GM21381 (cell line): ENCODE measurements around the gene CAMK2D.
"Not testable (repeated sequence)": the region's sequence is repeated elsewhere in the genome, so short reads cannot be mapped to it uniquely, and the experiment has no call there.

Source experiments
- ATAC-seq: cut with Tn5 transposase; IDR thresholded peaks from one replicate; pipeline ENCODE4 v1.9.1; 2021; ENCODE audit warnings: mild to moderate bottlenecking, moderate library complexity; ENCODE audit not compliant: unreplicated experiment

Gene CAMK2D

DNA sequence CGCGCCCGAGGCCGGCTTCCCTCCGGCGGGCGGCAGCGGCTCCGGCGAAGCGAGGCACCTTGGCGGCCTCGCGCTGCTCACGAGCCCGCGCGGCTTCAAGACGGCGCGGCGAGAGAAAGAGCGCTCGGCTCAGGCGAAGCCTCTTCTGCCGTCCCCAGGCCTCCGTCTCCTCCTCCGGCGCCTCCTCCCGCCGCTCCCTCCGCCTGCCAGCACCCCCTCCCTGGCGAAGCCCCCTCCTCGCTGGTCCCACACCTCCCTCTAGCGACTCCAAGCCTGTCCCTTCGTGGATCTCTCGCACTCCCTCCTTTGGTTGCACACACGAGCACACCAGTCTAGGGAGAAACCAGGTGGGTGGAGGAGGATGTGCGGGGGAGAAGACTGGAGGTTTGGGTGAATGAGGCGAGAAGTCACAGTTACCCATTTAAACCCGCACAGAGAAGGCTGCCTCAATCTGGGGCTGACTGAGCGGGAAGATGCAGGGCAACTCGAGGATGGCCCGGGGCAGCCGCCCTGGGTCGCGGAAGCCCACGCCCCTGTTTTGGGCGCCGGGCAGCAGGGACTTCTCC is at the start of gene CAMK2D:
Gene CAMK2D (minus strand): TSS at position 119 of the 566 bp plus-strand sequence. CDS start 670 bp downstream, outside the sequence.
- peak; percentile 49 for ATAC-seq

DNA sequence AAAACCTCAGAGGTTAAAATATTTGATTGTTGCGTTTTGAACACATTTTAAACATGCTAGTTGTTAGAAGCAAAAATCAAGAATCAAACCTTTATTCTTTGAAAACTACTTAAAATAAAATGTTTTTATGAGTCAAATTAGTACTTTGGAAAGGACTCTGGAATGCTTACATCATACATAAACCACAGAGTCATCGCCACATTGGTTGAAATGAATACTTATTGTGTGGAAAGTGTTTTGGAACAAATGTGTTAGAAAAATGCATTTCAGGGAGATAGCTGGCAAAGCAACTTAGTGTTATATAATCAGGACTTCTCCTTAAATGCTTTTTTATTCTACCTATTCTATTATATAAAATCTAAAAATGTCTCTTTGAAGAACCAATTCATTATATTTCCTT is 49.4 kb upstream of the CAMK2D start:
- ATAC-seq = no peak

DNA sequence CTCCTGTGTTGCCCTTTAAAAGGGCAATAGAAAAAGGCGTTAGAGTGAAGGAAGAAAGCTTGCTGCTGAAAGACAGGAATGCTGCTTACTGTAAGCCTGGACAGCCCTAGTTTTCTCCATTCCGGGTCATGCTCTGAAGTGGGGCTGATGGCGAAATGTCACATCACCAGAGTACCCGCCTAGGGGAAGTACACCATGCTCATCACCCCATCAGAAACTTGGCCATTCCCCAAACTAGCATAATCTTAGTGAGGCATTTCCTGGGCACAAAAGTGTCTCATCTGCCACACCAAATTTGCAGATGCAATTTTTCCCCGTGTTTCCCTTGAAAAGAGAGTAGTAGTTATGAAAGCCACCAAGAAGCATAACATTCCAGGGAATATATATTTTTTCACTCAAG is 47.8 kb upstream of the CAMK2D start:
- ATAC-seq = no peak

DNA sequence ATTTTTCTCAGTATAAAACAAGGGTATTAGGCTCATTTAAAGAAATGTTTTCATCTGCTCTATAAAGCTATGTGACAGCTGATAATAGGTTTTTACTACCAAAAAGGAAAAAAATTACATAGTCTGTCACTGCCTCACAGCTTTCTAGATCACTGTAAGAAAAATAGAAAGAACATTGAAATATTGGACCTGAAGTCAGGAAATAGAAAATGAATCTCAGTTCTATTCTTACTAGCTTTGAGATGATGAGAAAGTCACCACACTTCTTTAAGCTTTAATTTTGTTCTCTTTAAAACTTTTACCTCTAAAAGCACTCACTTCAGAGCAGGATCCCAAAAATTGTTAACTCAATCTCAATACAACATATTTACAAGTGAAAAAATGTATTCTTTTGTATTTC is 45.3 kb upstream of the CAMK2D start:
- no peak for ATAC-seq

DNA sequence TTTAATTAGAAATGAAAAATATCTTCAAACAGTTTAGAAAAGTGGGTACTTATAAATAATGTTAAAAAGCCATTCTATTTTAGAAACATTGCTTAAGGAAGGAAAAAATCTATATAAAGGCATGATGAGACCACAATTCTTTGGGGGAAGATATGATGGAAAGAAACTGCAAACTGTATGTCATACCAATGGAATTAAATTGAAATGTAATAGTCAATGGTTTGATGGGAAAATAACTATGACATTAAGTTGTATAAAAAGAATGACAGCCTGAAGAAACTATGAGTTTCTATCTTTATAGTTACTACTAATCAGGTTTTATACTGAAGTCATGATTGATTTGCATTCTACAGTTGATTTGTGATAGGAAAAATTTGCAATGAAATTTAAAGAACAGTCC is 40.3 kb upstream of the CAMK2D start:
- ATAC-seq = no peak

DNA sequence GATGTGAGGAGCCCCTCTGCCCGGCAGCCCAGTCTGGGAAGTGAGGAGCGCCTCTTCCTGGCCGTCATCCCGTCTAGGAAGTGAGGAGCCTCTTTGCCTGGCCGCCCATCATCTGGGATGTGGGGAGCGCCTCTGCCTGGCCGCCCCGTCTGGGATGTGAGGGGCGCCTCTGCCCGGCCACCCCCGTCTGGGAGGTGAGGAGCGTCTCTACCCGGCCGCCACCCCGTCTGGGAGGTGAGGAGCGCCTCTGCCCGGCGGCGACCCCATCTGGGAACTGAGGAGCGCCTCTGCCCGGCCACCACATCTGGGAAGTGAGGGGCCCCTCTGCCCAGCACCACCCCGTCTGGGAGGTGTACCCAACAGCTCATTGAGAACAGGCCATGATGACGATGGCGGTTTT is 34.8 kb upstream of the CAMK2D start:
- not testable (repeated sequence) for ATAC-seq

DNA sequence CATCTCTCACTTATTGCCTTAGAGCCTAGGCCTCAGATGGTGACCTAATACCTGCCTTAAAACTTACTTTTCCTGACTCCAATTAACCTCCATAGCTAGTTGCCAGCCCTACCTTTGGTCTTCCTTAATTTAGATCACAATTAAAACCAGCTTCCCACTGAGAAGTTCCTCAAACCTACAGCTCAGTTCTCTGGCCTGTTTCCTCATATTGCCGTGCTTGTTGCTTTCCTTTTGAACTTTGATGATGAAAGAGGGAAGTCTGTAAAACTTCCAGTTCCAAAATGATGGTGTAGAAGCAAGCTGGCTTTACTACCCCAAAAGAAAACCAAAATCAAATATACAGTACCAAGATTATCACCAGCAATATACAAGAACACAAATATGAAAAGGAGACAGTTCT is 28.9 kb upstream of the CAMK2D start:
- no peak for ATAC-seq

DNA sequence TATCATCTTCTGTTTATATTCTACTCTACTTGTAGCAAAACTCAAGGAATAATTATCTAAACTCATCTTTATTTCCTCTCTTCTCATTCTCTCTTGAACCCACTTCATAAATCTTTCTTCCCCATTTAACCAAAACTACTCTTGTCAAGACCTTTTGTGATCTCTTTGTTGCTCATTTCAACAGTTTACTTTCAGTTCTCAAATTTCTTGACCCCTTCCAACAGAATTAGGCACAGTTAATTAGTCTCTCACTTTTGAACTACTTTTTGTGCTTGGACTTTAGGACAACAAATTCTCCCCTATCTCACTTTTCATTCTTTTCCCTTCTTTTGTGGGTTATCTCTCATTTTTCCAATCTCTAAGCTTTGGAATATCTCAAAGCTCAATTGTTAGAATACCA is 27.4 kb upstream of the CAMK2D start:
- ATAC-seq = no peak

DNA sequence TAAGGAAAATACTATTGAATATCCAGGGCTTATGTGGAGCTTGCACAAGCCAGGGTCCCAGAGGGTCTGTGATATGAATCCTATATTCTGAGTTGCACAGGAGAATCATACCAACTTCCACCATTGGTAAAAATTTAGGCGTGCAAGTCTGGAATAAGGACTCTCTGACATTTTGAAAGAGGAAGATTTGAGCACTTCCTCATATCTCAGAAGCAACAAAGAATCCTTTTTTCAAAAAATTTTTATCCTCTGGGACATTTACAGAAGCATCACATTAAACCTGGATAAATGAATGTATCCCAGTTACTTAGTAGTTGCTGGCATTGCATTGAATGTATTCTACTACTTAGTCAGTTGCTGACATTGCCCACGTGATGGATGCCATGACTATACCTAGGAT is 24.2 kb upstream of the CAMK2D start:
- ATAC-seq = no peak

DNA sequence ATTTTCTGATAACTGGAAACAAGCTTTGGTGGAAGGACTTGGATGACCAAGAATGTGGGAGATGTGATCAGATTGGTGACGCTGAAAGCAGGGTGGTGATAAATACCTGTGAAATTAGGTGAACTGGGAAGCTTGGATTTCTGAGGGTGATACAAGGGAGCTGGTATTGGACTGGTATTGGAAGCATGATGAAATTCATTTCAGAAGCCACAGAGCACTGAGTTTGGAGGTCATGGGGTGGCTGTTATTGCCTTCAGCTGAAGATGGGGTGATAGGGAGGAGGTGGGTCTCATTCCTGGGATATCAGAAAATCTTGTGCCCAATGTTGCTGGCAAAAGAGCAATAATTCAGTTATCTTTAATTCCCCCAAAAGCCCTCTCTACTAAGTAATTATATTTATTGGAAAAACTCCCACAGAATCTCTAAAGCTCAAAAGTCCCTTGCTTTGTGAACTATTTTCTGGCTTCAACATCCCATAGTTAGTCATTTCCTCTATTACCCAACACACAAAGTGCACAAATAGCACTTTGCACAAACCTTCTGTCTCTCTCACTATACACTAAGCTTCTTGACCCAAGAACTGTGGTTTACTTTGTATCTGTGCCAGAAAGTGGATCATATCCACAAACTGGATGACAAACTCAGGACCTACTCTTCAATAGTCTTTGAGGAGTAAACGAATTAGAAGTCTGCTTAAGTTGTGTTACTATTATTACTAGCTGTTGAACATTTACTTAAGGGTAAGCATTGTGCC is 23.1 kb upstream of the CAMK2D start:
- ATAC-seq = no peak

DNA sequence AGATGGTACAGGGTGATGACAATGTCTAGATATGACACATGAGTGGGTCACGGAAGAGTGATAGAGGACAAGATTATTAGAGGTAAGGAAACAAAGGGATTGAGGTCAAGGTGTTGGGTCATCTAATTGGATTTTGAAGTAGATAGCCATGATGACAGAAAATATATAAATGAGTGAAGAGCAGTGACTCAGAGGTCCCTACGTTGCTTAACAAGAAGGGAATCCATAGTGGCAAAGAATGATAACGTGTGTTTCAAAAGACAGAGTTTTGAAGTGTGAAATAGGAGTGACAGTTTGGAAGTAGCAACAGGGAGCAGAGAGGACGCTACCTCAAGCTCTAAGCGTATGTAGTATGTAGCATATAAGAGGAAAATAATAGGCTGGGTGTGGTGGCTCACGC is 22.2 kb upstream of the CAMK2D start:
- ATAC-seq = no peak

DNA sequence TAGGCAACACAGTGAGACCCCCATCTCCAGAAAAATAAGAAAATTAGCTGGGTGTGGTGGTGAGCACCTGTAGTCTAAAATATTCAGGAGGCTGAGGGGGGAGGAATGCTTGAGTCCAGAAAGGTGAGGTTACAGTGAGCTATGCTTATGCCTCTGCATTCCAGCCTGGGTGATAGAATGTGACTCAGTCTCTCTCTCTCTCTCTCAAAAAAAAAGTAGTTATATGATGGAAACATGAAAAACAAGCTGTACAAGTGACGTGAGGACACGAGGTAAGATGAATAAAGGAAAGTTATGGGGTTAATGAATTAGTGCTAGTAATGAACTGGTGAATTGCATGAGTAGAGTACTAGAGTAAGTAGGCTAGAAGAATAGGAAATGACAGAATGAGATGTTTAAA is 21.8 kb upstream of the CAMK2D start:
- no peak for ATAC-seq

DNA sequence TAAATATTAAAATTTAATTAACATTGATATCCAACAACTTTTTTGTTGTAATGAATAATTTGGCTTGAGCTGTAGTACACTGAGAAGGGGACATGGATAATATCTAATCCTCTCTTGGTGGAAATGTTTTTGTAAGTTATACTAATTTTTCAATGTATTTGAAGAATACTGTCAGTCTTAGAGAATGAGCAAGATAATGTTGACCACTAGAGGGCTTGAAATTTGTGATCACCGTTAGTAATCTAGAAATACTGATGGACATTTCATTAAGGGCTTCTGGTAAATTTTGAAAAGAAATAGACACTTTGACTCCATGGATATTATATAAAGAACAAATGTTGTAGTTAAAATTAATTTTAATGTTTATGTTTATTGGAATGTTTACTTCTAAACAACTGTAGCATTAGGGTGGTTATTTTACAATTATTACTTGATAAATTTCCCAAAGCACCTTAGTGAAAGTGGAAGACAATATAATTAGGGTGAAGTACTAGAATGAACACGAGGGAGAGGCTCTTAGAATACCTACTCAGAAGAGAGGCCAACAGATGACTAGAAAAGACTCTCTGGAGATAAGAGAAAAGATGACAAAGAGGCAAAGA is 20.0 kb upstream of the CAMK2D start:
- no peak for ATAC-seq

DNA sequence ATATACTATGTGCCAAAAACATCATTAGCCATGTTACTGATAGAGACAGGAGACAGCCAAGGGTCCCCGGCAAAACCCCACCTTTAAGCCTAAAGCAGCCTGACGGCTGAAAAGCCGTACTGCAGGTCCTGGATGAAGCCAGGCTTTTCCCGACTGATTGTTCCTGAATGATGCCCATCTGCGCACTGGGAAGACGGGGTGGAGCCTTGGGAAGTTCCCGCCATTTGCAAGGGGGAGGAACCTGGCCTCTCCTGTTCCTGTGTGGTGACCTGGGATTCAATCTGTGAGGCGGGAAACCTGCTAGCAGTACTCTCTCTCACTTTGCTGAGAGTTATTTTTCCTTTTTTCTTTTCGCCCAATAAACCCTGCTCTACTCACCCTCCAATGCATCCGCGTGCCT is 15.1 kb upstream of the CAMK2D start:
- no peak for ATAC-seq

DNA sequence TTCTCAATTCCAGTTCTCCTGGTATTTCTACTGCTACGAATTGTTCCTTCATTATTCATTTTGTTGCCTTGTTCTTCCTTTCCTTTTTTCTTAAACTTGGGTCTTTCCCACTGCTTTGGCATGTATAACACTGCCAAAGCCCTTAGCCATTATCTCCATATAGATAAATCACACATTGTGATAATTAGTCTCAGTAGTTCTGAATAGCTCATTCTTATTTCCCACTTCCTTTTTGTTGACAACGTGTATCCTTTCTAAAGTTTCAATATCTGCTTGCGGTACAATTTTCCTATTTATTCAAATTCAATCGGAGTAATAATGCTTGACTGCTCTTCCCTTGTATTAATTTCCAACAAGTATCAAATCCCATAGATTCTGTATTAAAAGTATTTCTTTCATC is 14.5 kb upstream of the CAMK2D start:
- ATAC-seq = no peak

DNA sequence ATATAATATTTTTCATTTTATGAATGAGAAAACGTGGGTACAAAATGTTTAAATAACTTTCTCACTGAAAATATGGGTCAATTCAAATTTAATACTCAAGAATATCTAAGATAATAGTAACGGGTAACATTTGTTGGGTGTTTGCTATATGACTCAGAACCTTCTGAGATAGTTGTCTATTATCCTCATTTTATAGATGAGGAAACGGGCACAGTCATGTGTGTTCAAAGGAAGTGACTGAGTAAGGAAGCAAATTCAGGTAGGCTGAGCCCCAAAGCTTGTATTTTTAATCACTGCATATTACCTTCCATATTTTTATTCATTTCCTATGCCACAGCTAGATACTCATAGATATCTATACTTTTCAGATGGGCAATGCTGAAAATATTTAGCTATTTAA is 12.2 kb upstream of the CAMK2D start:
- ATAC-seq = no peak

DNA sequence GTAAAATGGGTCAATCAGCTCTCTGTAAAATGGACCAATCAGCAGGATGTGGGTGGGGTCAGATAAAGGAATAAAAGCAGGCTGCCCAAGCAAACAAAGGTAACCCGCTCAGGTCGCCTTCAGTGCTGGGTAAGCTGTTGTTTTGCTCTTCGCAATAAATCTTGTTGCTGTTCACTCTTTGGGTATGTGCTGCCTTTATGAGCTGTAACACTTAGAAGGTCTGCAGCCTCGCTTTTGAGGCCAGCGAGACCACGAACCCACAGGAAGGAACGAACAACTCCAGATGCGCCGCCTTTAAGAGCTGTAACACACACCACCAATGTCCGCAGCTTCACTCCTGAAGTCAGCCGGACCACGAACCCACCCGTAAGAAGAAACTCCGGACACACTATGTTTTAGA is 11.5 kb upstream of the CAMK2D start:
- ATAC-seq = no peak

DNA sequence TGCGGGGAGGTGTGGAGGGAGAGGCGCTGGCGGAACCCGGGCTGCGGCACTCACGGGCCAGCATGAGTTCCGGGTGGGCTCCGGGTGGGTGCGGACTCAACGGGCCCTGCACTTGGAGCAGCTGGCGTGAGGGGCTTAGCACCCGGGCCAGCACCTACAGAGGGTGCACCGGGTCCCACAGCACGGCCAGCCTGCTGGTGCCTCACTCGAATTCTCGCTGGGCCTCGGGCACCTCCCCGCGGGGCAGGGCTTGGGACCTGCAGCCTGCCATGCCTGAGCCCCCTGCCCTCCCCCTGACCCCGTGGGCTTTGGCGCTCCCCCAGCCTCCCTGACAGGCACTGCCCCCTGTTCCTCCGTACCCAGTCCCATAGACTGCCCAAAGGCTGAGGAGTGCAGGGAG is 10.8 kb upstream of the CAMK2D start:
- no peak for ATAC-seq

DNA sequence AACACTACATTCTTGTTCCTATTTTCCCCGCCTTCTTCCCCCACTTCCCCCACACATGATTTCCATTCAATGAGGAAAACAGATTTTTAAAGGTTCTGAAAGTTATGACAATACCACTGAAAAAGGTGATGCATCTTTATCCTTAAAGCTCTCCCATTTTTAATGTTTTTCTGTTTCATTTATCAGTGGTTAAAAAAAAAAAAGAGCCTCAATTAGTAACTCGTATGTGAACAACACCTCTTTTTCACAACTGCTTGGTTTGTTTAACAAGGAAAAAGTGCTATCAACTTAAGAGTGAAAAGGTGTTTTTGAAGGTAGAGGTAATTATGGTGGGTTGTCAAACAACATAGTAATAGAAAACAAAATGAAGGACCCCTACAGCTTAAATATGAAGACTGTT is 8.2 kb upstream of the CAMK2D start:
- ATAC-seq = no peak

DNA sequence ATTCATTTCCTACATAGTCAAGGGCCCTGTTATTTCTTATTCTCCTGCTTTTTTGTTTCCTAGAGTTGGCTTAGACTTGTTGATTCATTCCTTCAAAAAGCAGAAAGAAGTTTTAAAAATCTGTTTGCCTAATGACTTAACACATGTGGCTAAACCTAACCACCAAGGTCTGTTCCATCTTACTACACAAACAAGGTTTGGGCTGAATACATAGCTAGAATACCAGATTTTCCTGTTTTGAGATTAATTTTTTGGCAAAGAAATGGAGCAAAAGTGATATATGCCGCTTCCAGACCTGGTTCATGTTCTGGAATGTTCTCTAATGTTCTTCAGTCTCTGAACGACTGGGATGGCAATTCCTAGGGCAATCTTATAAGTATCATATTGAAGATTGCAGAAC is 7.4 kb upstream of the CAMK2D start:
- no peak for ATAC-seq

DNA sequence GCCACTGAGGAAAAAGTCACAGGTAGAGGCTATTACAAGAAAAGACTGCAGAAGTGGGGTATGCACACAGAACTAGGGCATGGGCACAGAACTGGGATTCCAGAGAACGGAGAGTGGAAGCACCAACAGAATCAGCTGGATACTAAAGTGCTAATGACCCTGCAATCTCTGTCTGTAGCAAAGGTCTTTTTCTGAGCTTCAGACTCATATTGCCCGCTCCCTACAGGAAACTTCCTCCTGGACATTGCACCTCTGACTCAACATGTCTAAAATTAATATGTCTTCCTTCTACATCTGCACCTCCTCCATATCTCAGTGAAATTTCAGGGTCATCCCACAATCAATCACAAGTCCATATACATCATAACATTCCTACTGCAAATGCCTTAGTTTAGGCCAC is 5.3 kb upstream of the CAMK2D start:
- ATAC-seq = no peak

DNA sequence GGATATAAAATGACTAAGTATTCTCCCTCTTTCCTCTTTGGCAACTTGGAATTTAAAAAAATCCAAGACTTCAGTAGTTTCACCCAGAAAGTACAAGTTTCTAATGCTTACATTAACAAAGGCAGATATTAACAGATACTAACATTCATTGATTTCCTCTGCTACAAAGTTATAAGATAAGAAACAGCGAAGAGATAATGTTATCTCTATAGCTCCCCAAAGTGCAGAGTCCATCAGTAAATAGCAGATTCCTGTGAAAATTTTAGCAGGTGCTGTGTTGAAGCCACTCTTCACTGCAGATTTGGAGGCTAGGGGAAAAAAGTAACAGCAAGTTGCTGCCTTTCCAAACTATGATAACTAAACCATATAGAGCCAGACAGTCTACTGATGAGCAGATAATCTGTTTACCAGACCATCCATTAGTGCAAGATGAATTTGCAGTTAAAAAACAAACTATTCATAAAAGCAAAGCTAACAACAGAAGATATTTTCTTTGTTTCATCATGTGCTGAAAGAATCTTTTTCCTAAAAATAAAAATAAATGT is 3.3 kb upstream of the CAMK2D start:
- ATAC-seq = no peak
